ENCODE data around the gene JAKMIP1. TPM values are rescaled to one million over a fixed set of nuclear protein-coding genes. Genes with fewer than 3 reads are reported as not detected.

Gene JAKMIP1
- total RNA-seq, 1 donor from 2014 or later, result 15.5 TPM

DNA sequence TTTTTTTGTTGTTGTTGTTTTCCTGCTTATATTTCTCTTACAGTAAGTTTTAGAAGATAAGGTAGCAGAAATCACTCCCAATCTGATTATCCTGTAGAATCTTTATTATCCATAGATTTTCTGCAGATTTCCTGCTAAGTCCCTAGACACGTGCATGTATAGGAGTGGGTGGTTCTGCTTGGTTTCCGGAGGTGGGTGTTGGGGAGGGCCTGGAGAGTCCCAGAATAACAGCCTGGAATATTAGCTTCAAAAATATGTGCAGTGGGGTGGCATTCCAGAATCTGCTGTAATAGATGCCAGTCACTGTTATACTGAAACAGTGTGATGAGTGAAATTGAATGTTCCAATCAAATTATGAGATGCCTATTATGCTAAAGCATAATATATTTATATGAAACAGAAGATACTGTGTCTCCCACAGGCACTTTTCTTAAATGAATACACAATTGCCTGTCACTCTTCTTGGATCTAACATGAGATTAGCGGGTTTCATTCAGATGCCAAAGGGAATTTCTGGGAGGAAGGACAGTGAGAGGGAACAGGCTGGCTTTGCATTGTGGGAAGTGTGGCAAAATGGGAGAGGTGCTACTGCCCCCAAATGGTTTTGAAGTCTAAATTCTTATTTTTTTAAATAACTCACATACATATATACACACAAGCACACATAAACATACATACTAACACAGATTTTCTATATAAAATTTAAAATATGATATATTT lies 219.8 kb downstream of the JAKMIP1 start:
- no peak overlapping the region for H3K4me3 Mint-ChIP-seq
- no peaks in the 10 kb centered on the region for H3K4me1 Mint-ChIP-seq (ENCODE audit: low read depth)
- H3K36me3 Mint-ChIP-seq (ENCODE audit: low read depth), result no peaks in the 10 kb centered on the region
- intact Hi-C loops (cut with micrococcal nuclease), result no loop called here
- no peak overlapping the region for H3K27ac Mint-ChIP-seq
- peaks cover 16% of the 10 kb centered on the region for H3K9me3 Mint-ChIP-seq
- DNase-seq (ENCODE audit: low spot score), result no peak
- H3K27me3 Mint-ChIP-seq (ENCODE audit: insufficient read depth), result peaks cover 20% of the 10 kb centered on the region

DNA sequence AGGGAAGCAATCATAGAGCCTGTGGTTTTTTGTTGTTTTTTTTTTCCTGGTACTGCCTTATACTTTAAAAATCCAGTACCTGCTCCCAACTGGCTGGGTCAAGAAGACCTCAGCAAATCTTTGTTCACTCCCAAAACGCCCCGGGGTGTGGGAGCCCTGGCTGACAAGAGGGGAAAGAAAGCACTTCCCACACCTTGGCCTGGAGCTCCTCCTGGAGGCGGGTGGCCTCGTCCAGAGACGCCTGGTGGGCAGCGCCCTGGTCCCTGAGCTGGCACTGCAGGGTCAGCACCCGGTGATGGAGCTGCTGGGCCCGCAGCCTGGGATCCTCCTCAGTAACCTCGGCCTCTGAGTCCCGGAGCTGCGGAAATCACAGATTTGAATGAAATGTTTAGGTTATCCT lies 220.4 kb downstream of the JAKMIP1 start:
- H3K36me3 Mint-ChIP-seq (ENCODE audit: low read depth), result no peaks in the 10 kb centered on the region
- no peaks in the 10 kb centered on the region for H3K4me1 Mint-ChIP-seq (ENCODE audit: low read depth)
- H3K9me3 Mint-ChIP-seq, result peaks cover 15% of the 10 kb centered on the region
- DNase-seq (ENCODE audit: low spot score), result no peak
- intact Hi-C loops (cut with micrococcal nuclease), result no loop called here
- peaks cover 20% of the 10 kb centered on the region for H3K27me3 Mint-ChIP-seq (ENCODE audit: insufficient read depth)
- no peak overlapping the region for H3K4me3 Mint-ChIP-seq
- H3K27ac Mint-ChIP-seq, result no peak overlapping the region

DNA sequence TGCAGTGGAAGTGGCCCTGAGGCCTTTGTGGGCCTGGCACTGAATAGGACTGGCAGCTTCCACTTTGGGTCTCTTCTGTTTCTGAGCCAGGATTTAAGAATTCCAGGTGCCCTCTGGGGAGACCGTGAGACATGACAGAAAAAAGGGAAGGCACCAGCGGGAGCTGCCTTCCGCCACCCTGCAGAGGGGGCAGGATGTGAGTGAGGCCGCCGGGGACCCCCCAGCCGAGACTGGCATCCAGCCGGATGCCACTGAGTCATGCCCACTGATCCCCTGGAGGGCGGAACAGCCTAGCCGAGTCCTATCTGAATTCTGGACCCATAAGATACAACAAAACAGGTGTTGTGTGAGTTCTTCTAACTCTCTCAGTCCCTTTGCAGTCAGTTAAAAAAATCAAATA lies 223.4 kb downstream of the JAKMIP1 start:
- Mint-ChIP-seq H3K4me3 (no peak overlapping the region), H3K9me3 (no peaks in the 10 kb centered on the region), H3K27me3 (ENCODE audit: insufficient read depth) (peaks cover 18% of the 10 kb centered on the region), H3K36me3 (ENCODE audit: low read depth) (no peaks in the 10 kb centered on the region), H3K27ac (no peak overlapping the region), H3K4me1 (ENCODE audit: low read depth) (no peaks in the 10 kb centered on the region)
- intact Hi-C loops (cut with micrococcal nuclease), result no loop called here
- no peak for DNase-seq (ENCODE audit: low spot score)

DNA sequence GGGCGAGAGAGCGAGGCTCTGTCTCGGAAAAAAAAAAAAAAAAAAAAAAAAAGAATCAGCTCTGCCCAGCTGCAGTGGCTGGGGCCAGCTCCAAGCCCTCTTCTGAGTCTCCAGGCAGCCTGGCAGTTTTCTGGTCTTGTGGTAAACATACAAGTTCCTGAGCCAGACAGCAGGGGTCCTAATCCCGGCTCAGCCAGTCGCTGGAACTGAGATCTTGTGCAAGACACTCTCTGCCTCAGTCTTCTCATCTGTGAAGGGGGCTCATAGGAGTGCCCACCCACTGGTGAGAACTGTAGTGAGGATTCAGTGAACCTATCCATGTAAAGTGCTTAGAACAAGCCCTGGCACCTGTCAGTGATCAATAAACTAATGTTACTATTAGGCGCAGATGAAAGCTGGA lies 223.9 kb downstream of the JAKMIP1 start:
- Mint-ChIP-seq H3K27me3 (ENCODE audit: insufficient read depth) (peaks cover 18% of the 10 kb centered on the region), H3K4me1 (ENCODE audit: low read depth) (no peaks in the 10 kb centered on the region), H3K4me3 (no peak overlapping the region), H3K27ac (no peak overlapping the region), H3K36me3 (ENCODE audit: low read depth) (no peaks in the 10 kb centered on the region), H3K9me3 (no peaks in the 10 kb centered on the region)
- intact Hi-C loops (cut with micrococcal nuclease), result no loop called here
- DNase-seq (ENCODE audit: low spot score), result no peak

Other genes with a start within 250 kb of the JAKMIP1 start
- 0.52 and 0.54 TPM in 2 replicates for gene C4orf50, start 182.1 kb downstream of the JAKMIP1 start, total RNA-seq
- gene WFS1, start 69.3 kb upstream of the JAKMIP1 start, total RNA-seq, result 5.7 and 9.3 TPM in 2 replicates